Measurements from ENCODE around the gene ADCK1.

Gene ADCK1

GRCh38 chr14:77980475-77981321, 180.8 kb downstream of the ADCK1 start:
- no peak for DNase-seq (ENCODE audit: extremely low read depth in 1 of 2, low read depth in 1 of 2)
